PC-3 (cell line): Measurements from ENCODE around the gene SCUBE1. TPM values are rescaled to one million over a fixed set of nuclear protein-coding genes. Genes with fewer than 3 reads are reported as not detected.

ENCODE experiments used
- ATAC-seq: fragments of 200-7000 bp; cut with Tn5 transposase; 2 replicates; pipeline ENCODE4 v1.9.1; 2020; ENCODE audit warnings: mild to moderate bottlenecking, moderate library complexity
- BruUV-seq: library from RNA; stranded (reverse); fragments of 400-500 nt; replicated peaks from 2 replicates; lab custom pipeline; 2021; lab: Mats Ljungman, UMichigan
- CTCF ChIA-PET: fragments of 300-600 bp; sonication (Branson Sonifier 250); formaldehyde crosslinking; loops from one replicate; lab custom pipeline; 2022; ENCODE audit warnings: antibody characterized with exemption; lab: Charles Lee
- POLR2A ChIA-PET: fragments of 300-600 bp; sonication (Branson Sonifier 250); formaldehyde crosslinking; loops from one replicate; lab custom pipeline; 2022; ENCODE audit warnings: antibody characterized with exemption; ENCODE audit not compliant: unreplicated experiment; lab: Charles Lee
- DNase-seq: peaks from one replicate; pipeline ENCODE4 v3.0.0-alpha.2; 2015
- H2AFZ ChIP-seq: fragments of 300-600 bp; sonication (generic); 2 replicates; pipeline ENCODE4 v1.6.0; 2016; ENCODE audit warnings: antibody characterized with exemption, low read length
- H3F3A ChIP-seq: fragments of 300-600 bp; sonication (generic); one replicate; pipeline ENCODE4 v1.6.0; 2017; ENCODE audit warnings: antibody characterized with exemption, low read length, control low read depth, mild to moderate bottlenecking; ENCODE audit not compliant: unreplicated experiment
- H3K27ac ChIP-seq: fragments of 300-600 bp; sonication (generic); 2 replicates; pipeline ENCODE4 v1.5.1; 2016; ENCODE audit warnings: mild to moderate bottlenecking, low read length
- H3K27me3 ChIP-seq: fragments of 300-600 bp; sonication (generic); 2 replicates; pipeline ENCODE4 v1.6.1; 2016; ENCODE audit warnings: low read length, mixed read lengths
- H3K36me3 ChIP-seq: fragments of 300-600 bp; sonication (generic); 2 replicates; pipeline ENCODE4 v1.6.1; 2016; ENCODE audit warnings: low read depth, mixed run types, low read length, mixed read lengths
- H3K4me1 ChIP-seq: fragments of 300-600 bp; sonication (generic); 2 replicates; pipeline ENCODE4 v1.5.1; 2016; ENCODE audit warnings: low read length; ENCODE audit not compliant: insufficient read depth
- H3K4me2 ChIP-seq: fragments of 300-600 bp; sonication (generic); 2 replicates; pipeline ENCODE4 v1.6.0; 2016; ENCODE audit warnings: low read length
- H3K4me3 ChIP-seq: fragments of 300-600 bp; sonication (generic); 2 replicates; pipeline ENCODE4 v1.5.1; 2016; ENCODE audit warnings: mild to moderate bottlenecking, low read length, mixed read lengths
- H3K79me2 ChIP-seq: fragments of 300-600 bp; sonication (generic); 2 replicates; pipeline ENCODE4 v1.6.1; 2017; ENCODE audit warnings: low read length, mixed read lengths
- H3K9ac ChIP-seq: fragments of 300-600 bp; sonication (generic); 2 replicates; pipeline ENCODE4 v1.6.0; 2016; ENCODE audit warnings: mild to moderate bottlenecking, low read length
- H3K9me2 ChIP-seq: fragments of 300-600 bp; sonication (generic); replicated peaks from 2 replicates; pipeline ENCODE4 v1.6.1; 2016; ENCODE audit warnings: mixed run types, low read length, mixed read lengths
- H3K9me3 ChIP-seq: fragments of 300-600 bp; sonication (generic); 2 replicates; pipeline ENCODE4 v1.6.1; 2016; ENCODE audit warnings: low read length, mixed read lengths
- H4K20me1 ChIP-seq: fragments of 300-600 bp; sonication (generic); 2 replicates; pipeline ENCODE4 v1.6.1; 2016; ENCODE audit warnings: low read length, mixed read lengths
- EZH2 ChIP-seq: fragments of 300-600 bp; sonication (generic); IDR thresholded peaks from one replicate; pipeline ENCODE4 v1.6.1; 2017; ENCODE audit warnings: antibody characterized with exemption, mild to moderate bottlenecking, low read length; ENCODE audit not compliant: unreplicated experiment
- EZH2phosphoT487 ChIP-seq: fragments of 300-600 bp; sonication (generic); IDR thresholded peaks from 2 replicates; pipeline ENCODE4 v1.6.1; 2018; ENCODE audit warnings: mild to moderate bottlenecking, antibody characterized with exemption, low read length, borderline replicate concordance
- intact Hi-C: fragments of 100-400 bp; cut with micrococcal nuclease; formaldehyde crosslinking; loops from 2 replicates; pipeline ENCODE4 v1.9.0; 2023
- total RNA-seq: library from RNA; depleted of rRNA; stranded (reverse); fragments of >200 nt; gene quantifications from 2 replicates; pipeline ENCODE4 v1.2.3, GENCODE V29; 2014
- TF ChIP-seq, protein P1 (sequence below): fragments of 300-600 bp; sonication (generic); conservative IDR thresholded peaks from 2 replicates; pipeline ENCODE4 v1.5.1; 2017; ENCODE audit warnings: antibody characterized with exemption, low read depth, mild to moderate bottlenecking, low read length

Gene SCUBE1
- total RNA-seq, 1 experiment from 2014 or later, result not detected

DNA sequence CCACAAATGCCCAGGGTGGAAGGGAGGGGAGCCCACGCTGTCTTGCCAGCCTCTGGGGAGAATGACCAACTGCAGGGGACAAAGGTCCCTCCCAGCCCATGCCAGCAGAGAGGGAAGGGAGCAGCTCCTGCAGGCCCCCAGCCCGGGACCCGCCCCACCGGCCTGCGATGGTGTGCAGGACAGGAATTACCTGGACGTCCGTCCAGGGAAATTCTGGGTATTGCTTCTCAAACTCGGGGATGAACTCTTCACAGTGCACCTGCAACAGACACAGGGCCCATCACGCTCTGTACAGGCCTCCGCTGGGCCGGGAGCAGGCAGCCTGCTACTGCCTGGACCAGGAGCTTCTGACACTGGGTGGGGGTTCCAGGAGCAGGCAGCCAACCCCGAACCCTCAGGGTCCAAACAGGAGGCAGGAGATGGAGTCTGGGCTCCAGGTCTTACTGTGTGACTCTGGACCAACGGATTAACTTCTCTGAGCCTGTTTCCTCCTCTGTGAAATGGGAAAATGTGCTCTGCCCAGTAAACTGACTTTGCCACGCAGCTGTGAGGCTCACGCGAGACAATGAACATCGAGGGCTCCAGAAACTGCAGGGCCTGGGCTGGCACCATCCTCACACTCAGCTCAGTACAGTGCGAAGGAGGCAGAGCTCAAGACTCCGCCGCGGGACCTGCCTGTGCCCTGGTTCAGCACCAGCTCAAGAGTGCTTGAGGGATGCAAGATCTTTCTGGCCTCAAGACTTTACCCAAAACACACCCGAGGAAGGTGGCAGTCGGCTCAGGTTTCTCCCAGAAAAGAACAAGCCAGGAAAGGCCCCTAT lies 173.7 kb downstream of the SCUBE1 start:
- no TSS peak for BruUV-seq
- Histone ChIP-seq H3K4me3 (no peak overlapping the region), H3K27me3 (no peaks in the 10 kb centered on the region), H3K9me2 (no peaks in the 10 kb centered on the region), H3K9ac (no peak overlapping the region), H3K79me2 (no peaks in the 10 kb centered on the region), H3K36me3 (no peaks in the 10 kb centered on the region), H3K27ac (no peak overlapping the region), H3K9me3 (no peaks in the 10 kb centered on the region), H3K4me2 (no peak overlapping the region), H3F3A (no peaks in the 10 kb centered on the region), H3K4me1 (no peaks in the 10 kb centered on the region), H2AFZ (no peak overlapping the region), H4K20me1 (no peaks in the 10 kb centered on the region)
- TF ChIP-seq, protein P1, sequence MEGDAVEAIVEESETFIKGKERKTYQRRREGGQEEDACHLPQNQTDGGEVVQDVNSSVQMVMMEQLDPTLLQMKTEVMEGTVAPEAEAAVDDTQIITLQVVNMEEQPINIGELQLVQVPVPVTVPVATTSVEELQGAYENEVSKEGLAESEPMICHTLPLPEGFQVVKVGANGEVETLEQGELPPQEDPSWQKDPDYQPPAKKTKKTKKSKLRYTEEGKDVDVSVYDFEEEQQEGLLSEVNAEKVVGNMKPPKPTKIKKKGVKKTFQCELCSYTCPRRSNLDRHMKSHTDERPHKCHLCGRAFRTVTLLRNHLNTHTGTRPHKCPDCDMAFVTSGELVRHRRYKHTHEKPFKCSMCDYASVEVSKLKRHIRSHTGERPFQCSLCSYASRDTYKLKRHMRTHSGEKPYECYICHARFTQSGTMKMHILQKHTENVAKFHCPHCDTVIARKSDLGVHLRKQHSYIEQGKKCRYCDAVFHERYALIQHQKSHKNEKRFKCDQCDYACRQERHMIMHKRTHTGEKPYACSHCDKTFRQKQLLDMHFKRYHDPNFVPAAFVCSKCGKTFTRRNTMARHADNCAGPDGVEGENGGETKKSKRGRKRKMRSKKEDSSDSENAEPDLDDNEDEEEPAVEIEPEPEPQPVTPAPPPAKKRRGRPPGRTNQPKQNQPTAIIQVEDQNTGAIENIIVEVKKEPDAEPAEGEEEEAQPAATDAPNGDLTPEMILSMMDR, result no peak
- TF ChIP-seq EZH2, result no peak
- no peak for TF ChIP-seq EZH2phosphoT487
- ATAC-seq (no peak), DNase-seq (no peak)
- intact Hi-C loops, result no loop called here
- CTCF ChIA-PET, result interaction anchor here (0.6 kb wide), 1 partner anchor 177 kb away, joined by 4 read pairs; no protein-coding TSS in a partner anchor
- POLR2A ChIA-PET, result no interaction called here

DNA sequence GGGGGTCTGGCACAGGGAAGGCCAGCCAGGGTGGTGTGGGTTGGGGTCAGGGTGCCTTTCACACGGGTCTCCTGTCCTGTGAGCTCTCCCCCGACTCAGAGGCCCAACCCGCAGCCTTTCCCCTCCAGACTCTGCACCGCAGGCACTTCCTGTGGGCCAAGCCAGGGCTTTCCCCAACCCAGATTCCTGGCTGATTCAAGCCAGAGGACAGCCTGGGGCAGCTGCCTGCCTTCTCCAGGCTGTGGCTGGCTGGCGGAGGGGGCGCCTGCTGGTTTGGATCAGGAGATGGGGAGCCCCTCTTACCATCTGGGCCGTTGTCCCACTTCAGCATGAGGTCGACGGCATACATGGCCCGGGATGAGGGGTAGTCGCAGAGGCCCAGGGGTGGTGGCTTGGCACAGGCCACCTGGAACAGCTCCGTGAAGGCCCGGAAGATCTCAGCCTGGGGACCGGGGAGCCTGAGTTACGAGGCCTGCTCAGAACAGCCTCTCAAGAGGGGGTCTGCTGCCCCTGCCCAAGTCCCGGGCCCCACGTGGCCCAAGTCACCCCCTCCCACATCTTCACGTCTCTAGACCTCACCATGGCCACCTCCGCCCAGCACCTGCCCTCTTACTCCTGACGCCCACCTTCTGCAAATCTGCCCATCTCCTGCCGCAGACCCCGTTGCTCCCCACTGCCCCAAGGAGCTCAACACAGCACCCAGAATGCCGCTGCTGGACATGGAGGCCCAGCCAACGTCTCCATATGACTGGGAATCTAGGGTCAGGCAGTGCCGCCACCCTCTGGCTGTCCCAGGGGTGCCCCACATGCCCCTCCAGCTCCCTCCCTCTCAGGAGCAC lies 174.5 kb downstream of the SCUBE1 start:
- no peak for ATAC-seq
- CTCF ChIA-PET, result no interaction called here

More for the DNA sequence above, 174.5 kb downstream of the SCUBE1 start:
- Histone ChIP-seq H3K27ac (no peak overlapping the region), H3K9me3 (no peaks in the 10 kb centered on the region), H3K4me1 (no peaks in the 10 kb centered on the region), H3K36me3 (no peaks in the 10 kb centered on the region), H3K9me2 (no peaks in the 10 kb centered on the region), H3K79me2 (no peaks in the 10 kb centered on the region), H3F3A (no peaks in the 10 kb centered on the region), H3K27me3 (no peaks in the 10 kb centered on the region), H4K20me1 (no peaks in the 10 kb centered on the region), H3K4me2 (no peak overlapping the region), H3K9ac (no peak overlapping the region), H3K4me3 (no peak overlapping the region), H2AFZ (no peak overlapping the region)
- no TSS peak for BruUV-seq
- DNase-seq, result no peak
- POLR2A ChIA-PET, result no interaction called here
- intact Hi-C loops, result no loop called here
- TF ChIP-seq EZH2 (no peak), EZH2phosphoT487 (no peak)
- TF ChIP-seq, protein P1, result no peak
